HuH-7.5 (cell line): ENCODE results near the gene GTF2H1.

Experiments
- DNase-seq: peaks from one replicate; pipeline ENCODE4 v3.0.0; 2011; ENCODE audit warnings: low spot score

Gene GTF2H1

GRCh38 chr11:18321969-18322711 is at the start of gene GTF2H1, which contains the start of gene HPS5:
Gene GTF2H1, plus strand, starts transcription at chr11:18322567. Its CDS starts 10,508 bp downstream, at chr11:18333075.
Gene HPS5, minus strand, starts transcription at chr11:18322140. Its CDS starts 4,282 bp downstream, at chr11:18317858.
- DNase-seq: peak; percentile 79

- DNase-seq: no peak
Measured at GRCh38 chr11:18277565-18278271, 44.6 kb upstream of the GTF2H1 start.

GRCh38 chr11:18280438-18281045 is 41.8 kb upstream of the GTF2H1 start:
- no peak for DNase-seq

GRCh38 chr11:18282626-18283025 is 39.7 kb upstream of the GTF2H1 start:
- DNase-seq: no peak

GRCh38 chr11:18285841-18286240 is 36.5 kb upstream of the GTF2H1 start:
- no peak for DNase-seq

- no peak for DNase-seq
Measured at GRCh38 chr11:18288911-18289310, 33.5 kb upstream of the GTF2H1 start.

- no peak for DNase-seq
Measured at GRCh38 chr11:18294862-18295261, 27.5 kb upstream of the GTF2H1 start.

GRCh38 chr11:18295316-18295715 is 27.1 kb upstream of the GTF2H1 start:
- no peak for DNase-seq

- DNase-seq: no peak
Measured at GRCh38 chr11:18299721-18300120, 22.6 kb upstream of the GTF2H1 start.

- no peak for DNase-seq
Measured at GRCh38 chr11:18304745-18305144, 17.6 kb upstream of the GTF2H1 start.

- DNase-seq: no peak
Measured at GRCh38 chr11:18307461-18308139, 14.8 kb upstream of the GTF2H1 start.

GRCh38 chr11:18308242-18308641 is 14.1 kb upstream of the GTF2H1 start:
- DNase-seq: no peak

- no peak for DNase-seq
Measured at GRCh38 chr11:18309691-18310090, 12.7 kb upstream of the GTF2H1 start.

- no peak for DNase-seq
Measured at GRCh38 chr11:18310800-18311340, 11.5 kb upstream of the GTF2H1 start.

- no peak for DNase-seq
Measured at GRCh38 chr11:18312012-18312411, 10.4 kb upstream of the GTF2H1 start.

- no peak for DNase-seq
Measured at GRCh38 chr11:18312663-18313420, 9.5 kb upstream of the GTF2H1 start.

- no peak for DNase-seq
Measured at GRCh38 chr11:18313965-18314763, 8.2 kb upstream of the GTF2H1 start.

GRCh38 chr11:18314784-18315523 is 7.4 kb upstream of the GTF2H1 start:
- no peak for DNase-seq

GRCh38 chr11:18315893-18316292 is 6.5 kb upstream of the GTF2H1 start:
- DNase-seq: no peak

GRCh38 chr11:18317551-18317950 is 4.8 kb upstream of the GTF2H1 start:
- no peak for DNase-seq
